Middle frontal gyrus (tissue), 1 donor: Measurements from ENCODE around the gene TCP11.

ENCODE experiments used
- DNase-seq: peaks from one replicate; pipeline ENCODE4 v3.0.0-alpha.2; 2015; ENCODE audit warnings: low spot score; ENCODE audit errors: extremely low spot score

Gene TCP11

DNA sequence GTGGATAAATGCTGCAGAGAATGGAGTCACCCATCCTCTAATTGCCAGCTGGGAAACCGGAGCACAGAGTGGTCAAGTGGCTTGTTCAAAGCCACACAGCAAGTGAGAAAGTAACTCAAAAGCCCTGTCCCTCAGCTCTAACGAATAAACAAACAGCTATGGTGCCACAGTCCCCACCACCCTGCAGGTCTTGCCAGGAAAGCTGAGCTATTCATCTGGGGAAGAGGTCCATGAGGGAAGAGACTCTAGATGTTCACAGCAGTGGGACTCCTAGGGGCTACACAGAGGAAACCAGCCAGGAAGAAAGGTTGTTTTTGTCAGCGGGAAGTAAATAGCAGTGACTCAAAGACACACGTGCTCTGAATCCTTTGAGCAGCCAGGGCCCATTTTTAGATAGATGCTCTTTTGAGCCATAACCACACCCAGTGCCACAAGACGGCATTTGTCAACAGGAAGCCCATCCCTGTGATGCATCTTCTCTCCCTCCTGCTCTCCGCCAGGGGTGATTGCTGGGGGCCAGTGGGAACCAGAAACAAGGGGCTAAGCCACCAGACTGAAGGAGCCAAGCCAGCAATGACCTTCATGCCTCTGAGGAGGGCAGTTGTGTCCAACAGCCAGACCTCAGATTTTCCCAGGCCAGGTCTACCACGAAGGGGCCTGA is 32.4 kb upstream of the TCP11 start:
- no peak for DNase-seq

DNA sequence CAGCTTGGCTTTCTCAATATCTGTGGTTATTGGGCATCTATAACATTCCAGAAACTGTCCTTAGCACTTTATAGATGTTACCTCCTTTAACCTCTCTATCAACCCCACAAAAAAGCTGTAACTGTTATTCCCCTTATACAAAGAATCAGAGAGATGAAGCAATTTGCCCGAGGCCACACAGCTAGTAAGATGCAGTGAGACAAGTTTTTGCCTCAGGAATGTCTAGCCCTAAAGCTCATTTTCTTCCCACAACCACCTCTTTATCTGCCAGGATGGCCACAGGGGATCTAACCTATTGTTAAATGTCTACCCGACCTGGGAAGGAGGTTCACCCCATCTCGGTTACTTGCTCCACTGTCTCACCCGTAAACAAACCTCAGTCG is 31.9 kb upstream of the TCP11 start:
- no peak for DNase-seq

DNA sequence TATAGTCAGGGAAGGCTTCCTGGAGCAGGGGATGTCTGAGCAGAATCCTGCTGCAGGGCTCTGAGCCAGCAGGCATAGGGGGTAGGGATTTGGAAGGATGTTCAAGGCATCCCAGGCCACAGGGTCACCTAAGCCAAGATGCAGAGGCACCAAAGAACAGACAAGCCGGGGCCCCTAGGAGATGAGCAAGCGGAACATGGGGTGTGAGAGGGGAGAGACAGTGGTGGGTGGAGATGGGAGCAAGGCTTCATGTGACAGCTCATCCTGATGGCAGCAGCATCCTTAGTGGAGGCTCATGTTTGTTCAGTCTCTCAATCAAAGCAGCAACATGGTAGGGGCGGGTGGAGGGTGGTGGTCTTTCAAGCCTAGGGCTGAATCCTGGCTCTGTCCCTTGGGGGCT is 29.8 kb upstream of the TCP11 start:
- DNase-seq: no peak

DNA sequence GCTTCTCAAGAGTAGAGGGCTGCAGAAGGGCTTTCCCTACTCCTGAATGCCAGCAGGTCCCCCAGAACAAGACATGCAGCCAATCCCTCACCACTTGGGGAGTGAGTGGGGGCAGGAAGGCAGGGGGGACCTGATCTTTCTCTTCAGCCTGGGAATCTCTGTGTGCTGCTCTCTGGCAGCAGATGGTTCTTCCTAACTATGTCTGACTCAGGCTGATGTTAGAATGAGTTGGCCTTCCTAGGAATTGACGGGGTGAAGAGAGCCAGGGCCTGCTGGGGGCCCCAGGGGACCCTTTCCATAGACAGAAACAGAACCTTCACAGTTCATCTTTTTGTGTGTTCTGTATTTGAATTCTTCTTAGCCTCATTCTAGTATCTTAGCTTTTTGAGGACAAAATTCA is 29.0 kb upstream of the TCP11 start:
- no peak for DNase-seq

DNA sequence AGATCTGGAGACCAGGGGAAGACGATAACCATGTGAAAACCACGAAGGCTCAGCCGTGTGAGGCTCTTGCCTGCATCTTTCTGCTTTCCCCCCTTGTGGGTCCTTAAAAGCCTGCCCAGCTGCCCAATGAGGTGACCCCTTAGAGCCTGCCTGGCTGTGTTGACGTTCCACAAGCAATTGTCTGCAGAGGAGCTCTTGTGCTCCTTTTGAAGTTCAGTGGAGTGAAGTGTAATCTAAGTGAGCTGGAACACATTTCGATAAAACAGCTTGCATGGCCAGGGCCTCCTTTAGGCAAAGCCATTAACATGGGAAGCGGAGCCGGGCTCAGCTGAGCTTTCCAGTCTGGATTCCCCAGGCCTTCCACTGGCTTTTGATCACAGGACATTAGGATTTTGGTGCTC is 27.3 kb upstream of the TCP11 start:
- no peak for DNase-seq

DNA sequence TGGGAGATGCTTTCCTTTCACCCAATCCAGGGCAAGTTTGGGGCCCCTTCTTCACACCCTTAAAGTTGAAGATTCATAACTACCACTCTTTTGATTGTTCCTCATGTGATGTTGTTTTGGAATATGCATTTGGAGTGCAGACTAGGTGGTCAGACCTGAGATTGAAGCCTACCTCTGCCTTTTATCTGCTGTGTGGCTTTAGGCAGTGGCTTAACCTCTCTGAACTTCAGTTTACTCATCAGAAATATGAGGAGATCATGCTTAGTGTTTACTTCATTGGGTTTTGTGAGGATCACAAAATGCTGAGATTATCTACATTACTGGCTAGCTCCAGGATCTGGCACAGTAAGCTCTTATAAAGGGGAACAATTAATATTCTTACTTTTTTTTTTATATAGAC is 26.4 kb upstream of the TCP11 start:
- DNase-seq: no peak

DNA sequence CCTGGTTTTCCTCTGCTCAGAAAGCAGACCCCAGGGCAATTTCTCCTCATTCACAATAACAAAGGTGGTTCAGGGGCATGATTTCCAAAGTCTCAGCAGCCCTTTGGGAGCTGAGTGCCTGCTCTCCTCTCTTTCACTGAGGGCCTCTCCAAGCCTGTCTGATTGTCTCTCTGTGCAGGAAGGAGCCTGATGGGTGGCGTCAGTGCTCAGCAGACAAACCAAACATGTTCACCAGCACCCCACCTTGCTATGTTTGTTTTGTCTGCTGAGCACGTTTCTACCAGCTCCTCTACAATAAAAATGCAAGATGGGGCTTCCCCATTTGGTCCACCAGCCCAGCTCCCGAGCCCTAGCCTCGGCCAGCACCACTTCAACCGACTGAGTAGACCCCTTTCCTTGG is 25.4 kb upstream of the TCP11 start:
- DNase-seq: no peak

DNA sequence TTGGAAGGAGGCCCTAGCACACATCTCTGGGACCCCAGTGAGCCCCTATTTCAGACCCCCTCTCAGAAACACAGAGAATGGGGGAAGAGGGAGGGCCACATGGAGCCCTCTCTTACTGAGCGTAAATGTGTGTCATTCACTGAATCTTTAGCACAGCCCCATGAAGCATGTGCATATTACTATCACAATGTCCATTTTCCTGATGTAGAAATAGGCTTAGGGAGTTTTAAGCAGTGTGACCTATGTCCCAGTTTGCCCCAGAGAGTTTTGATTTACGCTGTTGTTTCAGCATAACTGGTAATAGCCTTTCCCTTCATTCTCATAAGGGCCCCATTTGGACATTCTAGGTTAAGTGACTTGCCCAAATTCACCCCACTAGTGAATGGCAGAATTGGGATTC is 25.0 kb upstream of the TCP11 start:
- no peak for DNase-seq

DNA sequence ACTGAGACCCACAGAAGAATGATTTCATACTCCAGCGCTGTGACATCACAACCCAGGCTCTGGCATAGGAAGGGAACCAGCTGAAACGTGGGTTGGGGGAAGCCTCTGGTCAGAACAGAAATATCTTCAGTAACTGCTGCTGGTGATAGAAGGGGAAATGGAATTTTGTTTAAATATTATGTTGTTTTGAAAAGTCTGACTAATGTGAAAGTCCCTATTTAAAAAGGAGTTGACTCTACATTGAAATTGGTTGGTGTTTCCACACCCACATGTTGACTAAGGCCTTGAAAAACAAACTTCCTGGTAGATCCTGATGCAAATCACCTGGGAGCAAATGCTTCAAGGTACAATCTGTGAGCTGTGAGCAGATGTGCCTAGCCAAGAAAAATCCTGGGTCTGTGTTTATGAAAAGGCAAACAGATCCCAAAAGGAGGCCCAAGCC is 24.5 kb upstream of the TCP11 start:
- DNase-seq: no peak

DNA sequence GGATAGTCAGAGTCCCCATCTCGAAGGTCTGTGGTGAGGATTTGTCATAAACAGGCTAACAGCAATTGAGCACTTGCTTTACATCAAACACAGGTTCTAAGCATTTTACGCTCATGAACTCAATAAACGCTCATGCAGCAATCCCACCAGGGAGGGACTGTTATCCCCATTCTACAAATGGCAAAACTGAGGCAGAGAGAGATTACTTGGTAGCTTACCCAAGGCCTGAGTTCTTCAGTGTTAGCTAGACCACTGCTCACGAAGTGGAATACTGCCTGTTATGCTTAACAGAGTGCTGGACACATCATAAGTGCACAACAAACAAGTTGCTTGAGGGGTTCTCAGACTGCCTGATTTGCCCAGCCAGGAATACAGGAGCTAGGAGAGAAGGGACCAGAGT is 23.7 kb upstream of the TCP11 start:
- DNase-seq: no peak

DNA sequence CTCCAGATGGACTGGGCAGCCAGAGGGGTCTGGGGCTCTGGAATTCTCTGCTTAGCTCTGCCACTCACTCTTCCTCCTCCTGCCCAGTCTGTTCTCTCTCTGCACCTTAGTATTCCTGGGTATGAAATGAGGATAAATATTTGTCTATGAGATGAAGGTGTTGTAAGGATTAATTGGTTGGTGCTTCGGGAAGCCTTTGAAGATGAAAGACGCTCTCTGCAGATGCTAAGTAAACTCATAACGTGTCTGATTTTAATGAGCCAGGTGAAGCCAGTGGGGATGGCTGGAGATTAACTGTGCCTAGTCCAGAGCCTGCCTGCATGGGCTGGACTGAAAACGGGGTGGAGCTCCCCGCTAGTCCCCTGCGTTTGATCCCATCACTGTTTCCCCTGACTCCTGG is 23.1 kb upstream of the TCP11 start:
- no peak for DNase-seq

DNA sequence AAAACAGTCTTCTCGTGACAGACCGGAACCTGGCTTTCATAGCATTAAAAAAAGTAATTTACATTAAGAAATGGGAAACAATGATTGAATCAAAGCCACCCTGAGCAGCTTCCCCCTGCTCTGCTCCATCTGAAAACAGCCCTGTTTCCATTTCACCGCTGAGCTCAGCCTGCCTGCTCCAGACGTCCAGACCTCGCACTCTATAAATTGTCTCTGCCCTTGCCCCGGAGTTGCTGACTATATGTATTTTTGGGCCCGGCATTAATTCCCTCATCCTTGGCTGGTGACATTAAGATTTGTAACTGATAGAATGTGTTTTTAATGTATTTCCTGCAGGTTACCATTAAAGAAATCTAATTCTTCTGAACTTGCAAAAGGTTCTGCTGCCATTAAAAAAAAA is 22.7 kb upstream of the TCP11 start:
- no peak for DNase-seq

DNA sequence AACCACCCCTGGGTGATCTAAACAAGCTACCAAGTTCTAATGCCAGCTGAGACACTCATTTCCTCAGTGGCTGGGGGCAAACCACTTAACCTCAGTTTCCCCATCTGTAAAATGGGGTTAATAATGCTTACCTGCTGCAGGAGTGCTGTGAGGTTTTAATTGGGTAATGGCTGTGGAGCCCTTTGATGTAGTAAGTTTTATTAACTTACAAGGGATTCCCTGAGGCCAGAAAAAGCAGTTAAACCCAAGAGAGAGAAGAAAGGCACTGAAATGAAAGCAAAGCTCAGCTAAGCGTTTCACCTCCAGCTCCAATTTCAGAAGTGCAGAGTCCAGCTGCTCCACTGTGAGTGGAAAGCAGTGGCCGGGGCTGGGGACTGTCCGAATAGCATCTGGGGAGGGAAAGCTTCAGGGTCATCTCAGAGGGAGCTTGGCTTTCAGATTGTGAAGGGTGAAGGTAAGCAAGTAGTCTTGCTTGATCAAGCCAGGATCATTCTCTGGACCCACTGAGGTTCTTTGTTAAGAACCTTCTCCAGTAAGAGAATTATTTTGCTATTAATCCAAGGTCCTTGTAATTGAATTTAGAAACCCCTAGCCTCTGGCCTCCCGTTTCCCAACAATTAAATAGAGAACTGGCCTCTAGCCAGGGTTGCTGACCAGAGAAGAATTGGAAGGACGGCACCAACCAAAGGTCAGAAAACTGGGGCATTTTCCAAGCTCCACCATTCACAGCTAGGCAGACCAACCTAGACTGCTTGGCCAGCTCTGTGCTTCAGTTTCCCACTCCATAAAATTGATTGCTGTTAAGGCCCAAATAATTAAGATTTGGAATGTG is 20.9 kb upstream of the TCP11 start:
- no peak for DNase-seq

DNA sequence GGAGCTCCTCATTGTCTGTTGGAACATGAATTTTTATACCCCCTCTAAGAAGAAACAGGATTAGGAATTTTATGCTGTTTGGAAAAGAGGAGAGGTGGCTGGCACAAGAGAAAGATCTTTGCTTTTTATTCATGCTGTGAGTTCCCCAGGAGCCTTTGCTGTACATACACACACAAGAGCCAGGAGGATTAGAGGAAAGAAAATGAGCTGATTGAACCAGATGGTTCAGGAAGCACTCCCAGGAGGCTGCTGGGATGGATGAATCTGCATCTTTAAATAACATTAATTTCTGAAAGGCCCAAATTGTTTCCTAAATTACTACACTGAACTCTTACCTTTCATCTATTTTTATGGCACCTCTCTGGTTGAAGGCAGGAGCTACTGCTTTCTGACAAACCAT is 20.1 kb upstream of the TCP11 start:
- no peak for DNase-seq

DNA sequence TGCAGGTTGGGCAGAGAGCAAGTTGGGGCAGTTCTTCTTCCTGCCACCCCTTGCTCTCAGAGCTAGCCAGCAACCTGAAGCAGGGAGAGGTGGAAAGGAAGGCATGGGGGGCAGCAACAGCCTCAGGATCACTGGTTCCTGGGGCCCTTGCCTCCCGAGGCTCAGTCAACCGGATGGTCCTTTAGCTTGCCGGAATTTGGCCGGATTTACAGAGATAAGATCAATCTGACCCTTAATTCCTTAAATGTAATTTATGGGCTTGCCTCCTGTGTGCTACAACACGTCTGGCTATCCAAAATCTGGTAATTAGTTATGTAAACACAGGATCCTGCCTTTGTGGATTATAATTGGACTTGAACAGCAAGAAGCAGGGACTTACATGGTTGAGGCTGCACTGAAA is 19.5 kb upstream of the TCP11 start:
- no peak for DNase-seq

DNA sequence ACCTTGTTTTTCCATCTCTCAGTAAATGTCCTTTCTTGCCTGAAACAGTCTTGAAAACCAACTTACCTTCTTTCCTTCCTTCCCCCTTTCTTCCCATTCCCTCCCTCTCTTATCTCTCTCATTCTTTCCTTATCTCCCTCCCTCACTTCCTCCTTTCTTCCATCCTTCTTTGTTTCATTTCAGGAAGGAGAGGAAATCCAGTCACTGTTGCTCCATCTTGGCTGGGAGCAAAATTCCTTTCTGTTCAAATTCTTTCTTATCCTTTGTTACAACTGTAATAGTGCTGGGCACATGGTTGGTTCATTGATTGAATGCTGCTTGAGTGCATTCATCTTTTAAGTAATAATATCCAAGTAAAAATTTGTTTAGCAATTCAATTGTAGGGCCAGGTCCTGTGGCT is 17.4 kb upstream of the TCP11 start:
- no peak for DNase-seq

DNA sequence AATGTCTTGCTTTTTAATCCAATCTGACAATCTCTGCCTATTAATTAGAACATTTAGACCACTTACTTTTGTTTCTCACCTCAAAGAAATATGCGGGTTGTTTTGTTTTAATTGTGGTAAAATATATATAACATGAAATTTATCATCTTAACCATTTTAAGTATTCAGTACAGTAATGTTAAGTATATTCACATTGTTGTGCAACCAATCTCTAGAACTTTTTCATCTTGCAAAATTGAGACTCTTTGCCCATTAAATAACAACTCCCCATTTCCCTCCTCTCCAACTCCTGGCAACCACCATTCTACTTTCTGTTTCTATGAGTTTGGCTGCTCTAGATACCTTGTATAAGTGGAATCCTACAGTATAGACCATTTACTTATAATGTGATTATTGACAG is 13.8 kb upstream of the TCP11 start:
- no peak for DNase-seq

DNA sequence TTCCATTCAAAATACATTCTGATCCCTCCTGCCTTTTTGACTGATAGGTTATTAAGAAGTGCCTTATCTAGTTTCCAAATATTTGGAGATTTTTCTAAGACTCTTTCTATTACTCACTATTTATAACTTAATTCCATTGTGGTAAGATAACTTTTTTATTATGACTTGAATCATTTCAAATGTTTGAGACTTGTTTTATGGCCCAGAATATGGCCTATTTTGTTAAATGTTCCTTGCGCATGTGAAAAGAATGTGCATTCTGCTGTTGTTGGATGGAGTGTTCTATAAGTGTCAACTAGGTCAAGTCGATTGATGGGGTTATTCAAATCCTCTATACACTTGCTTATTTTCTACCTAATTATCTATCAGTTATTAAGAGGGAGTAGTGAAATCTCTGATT is 13.1 kb upstream of the TCP11 start:
- DNase-seq: no peak

DNA sequence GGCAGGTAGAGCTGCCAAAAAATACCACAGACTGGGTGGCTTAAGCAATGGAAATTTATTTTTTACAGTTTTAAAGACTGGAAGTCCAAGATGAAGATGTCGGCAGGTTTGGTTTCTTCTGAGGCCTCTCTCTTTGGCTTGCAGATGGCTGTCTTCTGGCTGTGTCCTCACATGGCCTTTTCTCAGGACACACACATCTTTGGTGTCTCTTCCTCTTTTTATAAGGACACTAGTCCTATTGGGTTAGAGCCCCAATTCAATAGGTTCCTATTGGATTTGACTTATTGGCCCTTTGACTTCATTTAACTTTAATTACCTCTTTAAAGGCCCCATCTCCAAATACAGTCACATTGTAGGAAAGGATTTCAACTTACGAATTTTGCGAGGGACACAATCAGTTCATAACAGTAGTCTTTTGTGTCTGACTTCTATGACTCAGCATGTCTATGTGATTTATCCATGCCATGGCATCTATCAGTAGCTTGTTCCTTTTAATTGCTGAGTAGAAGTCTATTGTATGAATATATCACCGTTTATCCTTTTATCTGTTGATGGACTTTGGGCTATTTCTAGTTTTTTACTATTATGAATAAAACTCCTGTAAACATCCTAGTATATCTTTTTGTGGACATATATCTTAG is 11.0 kb upstream of the TCP11 start:
- DNase-seq: no peak

DNA sequence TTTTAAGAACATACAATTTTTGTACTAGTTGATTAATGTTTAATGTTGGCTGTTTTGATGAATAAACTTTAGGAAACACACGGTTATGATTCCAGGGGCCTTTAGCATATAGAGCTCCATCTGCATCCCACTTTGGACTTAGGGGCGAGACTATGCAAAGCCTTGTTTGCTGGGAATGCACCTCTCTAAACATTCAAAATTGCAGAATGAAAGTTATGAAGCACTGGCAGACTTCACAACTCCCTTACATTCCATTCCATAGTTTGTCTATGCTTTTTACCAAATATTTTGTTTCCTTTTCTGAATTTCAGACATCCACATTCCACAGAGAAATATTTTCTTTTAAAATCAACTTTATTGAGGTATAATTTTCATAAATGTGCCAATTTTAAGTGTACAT is 10.3 kb upstream of the TCP11 start:
- no peak for DNase-seq

DNA sequence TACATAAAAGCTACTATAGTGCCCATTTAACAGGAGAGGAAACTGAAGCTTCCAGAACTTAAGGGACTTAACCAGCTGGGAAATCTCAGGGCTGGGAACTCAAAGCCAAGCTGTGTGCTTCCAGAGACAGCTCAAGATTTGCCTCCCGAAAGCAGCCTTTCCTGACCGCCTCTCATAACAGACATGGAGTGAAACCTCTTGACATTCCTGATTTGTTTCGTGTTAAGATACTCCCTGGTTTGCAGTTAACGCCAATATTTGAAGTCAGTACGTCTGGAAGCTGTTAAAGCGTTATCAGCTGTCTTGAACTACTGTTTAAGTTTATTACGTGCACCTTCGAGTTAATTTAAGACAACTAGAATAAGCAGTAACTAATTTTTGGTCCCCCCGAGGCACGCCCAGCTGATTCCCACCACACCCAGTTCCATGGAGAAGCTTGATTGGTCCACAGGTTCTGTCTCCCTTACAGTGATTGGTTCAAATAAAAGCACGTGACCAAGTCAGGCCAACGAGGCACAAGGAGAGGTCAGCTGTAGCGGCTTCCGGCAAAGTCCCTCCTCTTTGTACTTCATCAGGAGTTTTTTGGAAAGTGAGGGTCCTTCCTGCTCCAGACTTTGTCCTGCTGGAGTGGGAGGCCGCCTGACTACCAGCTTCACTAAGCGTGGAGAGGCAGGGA is 8.9 kb upstream of the TCP11 start:
- DNase-seq: no peak

DNA sequence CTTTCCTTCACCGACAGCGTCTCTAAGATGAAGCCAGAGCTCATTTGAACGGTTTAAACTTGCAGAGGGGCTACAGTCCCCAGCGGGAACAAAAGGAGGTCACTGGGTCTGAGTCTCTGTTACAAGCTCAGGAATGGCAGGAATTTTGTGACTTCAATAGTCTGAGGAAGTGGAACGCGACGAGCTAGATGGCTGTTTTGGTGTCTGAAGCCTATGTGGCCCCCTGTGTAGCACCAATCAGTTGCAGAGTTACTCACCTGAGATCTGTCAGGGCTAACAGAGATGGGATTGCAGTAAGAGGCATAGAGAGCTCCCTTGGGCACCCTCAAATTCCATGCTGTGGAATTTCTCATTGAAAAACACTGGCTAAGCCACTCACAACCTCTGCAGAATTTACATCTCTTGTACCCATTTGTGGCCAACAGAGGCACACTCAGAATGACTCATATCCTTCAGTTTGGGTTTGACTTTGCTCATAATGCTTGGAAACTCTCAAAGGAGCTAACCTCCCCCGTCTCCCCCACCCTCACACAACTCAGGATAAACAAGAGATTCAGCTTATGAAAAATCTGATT is 7.1 kb upstream of the TCP11 start:
- DNase-seq: no peak
